ENCODE measurements around the gene GSTT2.
"Not testable (repeated sequence)": the region's sequence is repeated elsewhere in the genome, so short reads cannot be mapped to it uniquely, and the experiment has no call there.

The GSTT2 gene

DNA sequence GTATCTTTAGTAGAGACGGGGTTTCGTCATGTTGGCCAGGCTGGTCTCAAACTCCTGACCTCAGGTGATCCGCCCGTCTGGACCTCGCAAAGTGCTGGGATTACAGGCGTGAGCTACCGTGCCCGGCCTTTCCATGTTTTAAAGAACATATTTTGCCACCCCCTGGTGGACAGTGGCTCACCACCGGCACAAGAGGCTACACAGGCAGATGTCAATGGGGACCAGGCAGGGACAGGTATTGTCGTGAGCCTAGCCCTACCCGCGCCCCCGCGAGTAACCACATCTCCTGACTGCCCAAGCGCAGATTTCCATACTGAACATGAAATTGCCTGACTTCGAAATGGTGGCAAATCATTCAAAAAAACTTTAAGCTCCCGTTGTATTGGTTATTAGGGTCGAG is 13.8 kb upstream of the GSTT2 start:
- DNase-seq, H3K27ac Mint-ChIP-seq, H3K4me3 Mint-ChIP-seq, CTCF ChIA-PET, H3K27me3 Mint-ChIP-seq, H3K9me3 Mint-ChIP-seq: not testable (repeated sequence)
- Mint-ChIP-seq H3K36me3 (peaks cover 20% of the 10 kb centered on the region), H3K4me1 (peaks cover 20% of the 10 kb centered on the region)

DNA sequence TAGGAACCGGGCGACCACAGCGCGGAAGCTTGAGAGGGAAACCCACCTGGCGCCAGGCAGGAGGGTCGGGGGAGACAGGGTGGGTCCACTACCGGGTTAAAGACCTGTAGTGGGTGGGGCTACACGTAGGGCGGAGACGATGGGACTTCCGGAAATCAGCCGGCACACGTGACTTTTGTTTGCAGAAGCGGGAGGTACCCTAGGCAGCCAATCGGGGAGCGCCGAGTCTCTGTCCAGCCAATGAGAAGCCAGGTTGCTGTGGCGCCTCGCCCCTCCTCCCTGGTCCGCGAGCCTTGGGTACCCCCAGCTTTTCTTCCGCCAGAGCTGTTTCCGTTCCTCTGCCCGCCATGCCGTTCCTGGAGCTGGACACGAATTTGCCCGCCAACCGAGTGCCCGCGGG is 13.4 kb upstream of the GSTT2 start, which contains the start of gene DDTL:
TSS of gene DDTL (plus strand) at position 321 of the 400 bp plus-strand sequence. CDS start at position 348, 27 bp downstream.
- H3K27me3 Mint-ChIP-seq, H3K9me3 Mint-ChIP-seq, CTCF ChIA-PET, DNase-seq, H3K27ac Mint-ChIP-seq, H3K4me3 Mint-ChIP-seq: not testable (repeated sequence)
- Mint-ChIP-seq H3K4me1 (peaks cover 25% of the 10 kb centered on the region), H3K36me3 (peaks cover 25% of the 10 kb centered on the region)

DNA sequence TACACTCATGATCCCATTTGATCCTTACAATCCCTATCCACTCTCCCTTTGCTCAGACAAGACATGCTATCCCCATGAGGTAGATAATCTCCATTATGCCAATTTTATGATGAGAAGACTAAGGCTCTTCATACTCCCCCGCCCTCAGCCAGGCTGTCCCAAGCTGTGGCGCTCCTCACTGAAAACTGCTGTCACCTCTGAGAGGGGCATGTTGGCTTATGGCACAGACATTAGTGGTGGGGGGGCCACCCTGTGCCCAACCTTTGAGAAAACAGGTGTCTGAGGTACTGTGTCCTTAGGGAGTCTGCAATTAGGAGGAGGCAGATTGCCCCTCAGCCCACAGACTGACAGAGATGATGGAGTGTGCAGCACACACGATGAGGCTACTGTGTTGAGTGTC is 10.9 kb upstream of the GSTT2 start:
- no peaks in the 10 kb centered on the region for H3K27me3 Mint-ChIP-seq
- peaks cover 30% of the 10 kb centered on the region for H3K36me3 Mint-ChIP-seq
- CTCF ChIA-PET: no interaction called here
- H3K4me1 Mint-ChIP-seq: peaks cover 30% of the 10 kb centered on the region
- no peak for DNase-seq
- H3K9me3 Mint-ChIP-seq: no peaks in the 10 kb centered on the region
- H3K4me3 Mint-ChIP-seq: peak overlapping the region; percentile 41
- H3K27ac Mint-ChIP-seq: no peak overlapping the region

DNA sequence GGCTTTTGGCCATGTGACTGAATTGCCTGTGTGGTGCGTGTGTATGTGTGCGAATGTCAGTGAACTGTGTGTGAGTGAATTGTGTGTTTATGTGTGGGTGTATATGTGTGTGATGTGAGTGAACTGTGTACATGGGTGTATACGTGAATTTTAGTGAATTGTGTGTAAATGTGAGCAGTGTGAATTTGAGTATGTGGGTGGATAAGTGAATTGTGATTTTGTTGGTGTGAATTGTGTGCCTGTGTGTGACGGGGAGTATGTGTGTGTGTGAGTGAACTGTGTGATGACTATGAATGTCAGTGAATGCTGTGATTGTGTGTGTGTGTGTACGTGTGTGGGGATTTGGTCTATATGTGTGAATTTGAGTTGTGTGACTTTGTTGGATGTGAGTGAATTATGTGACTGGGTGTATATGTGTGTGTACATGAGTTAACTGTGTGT is 9.7 kb upstream of the GSTT2 start:
- peaks cover 30% of the 10 kb centered on the region for H3K4me1 Mint-ChIP-seq
- H3K4me3 Mint-ChIP-seq: no peak overlapping the region
- peaks cover 30% of the 10 kb centered on the region for H3K36me3 Mint-ChIP-seq
- DNase-seq: no peak
- no peak overlapping the region for H3K27ac Mint-ChIP-seq
- no peaks in the 10 kb centered on the region for H3K27me3 Mint-ChIP-seq
- CTCF ChIA-PET: no interaction called here
- no peaks in the 10 kb centered on the region for H3K9me3 Mint-ChIP-seq

DNA sequence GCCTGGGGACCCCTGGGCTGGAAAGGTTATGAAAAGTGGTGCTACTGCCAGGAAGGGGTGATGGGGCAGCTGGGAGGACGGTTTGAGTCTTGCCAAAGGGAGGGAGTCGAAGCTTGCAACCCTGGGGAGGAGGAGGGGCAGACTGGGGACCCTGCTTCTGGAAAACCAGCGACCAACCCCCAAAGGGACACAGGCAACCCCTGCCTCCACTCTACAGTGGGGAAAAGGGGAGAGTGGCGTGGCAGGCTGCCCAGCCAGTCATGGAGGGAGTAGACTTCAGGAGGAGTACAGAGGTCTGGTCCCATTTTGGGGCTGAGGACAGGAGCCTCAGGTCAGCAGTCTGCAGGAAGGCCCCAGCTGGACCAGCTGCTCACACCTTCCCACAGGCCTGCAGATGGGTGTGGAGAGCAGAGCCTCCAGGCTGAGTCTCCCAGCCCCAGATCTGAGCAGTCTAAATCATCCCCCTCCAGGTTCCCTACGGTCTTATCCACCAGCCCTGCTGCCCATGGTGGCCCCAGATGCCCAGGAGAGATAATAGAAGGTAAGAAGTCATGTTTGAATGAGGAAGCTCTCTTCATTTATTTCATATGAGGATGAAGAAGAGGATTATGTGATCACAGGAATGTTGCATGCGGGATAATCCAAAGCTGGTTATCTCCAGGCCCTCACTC is 9.0 kb upstream of the GSTT2 start:
- Mint-ChIP-seq H3K36me3 (peaks cover 30% of the 10 kb centered on the region), H3K27me3 (no peaks in the 10 kb centered on the region), H3K9me3 (no peaks in the 10 kb centered on the region), H3K4me3 (no peak overlapping the region), H3K27ac (no peak overlapping the region), H3K4me1 (peaks cover 30% of the 10 kb centered on the region)
- DNase-seq: no peak
- CTCF ChIA-PET: interaction anchor here (1.5 kb wide), 1 partner anchor 204 kb away, joined by 3 read pairs; no protein-coding TSS in a partner anchor

DNA sequence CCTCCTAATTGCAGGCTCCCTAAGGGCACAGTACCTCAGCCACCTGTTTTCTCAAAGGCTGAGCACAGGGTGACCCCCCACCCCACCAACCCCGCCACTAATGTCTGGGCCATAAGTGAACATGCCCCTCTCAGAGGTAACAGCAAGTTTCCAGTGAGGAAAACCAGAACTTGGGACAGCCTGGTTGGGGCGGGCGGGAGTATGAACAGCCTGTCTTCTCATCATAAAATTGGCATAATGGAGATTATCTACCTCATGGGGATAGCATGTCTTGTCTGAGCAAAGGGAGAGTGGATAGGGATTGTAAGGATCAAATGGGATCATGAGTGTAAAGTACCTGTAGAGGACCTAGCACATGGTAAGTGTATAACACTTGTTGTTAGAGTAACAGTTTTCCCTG is 8.0 kb upstream of the GSTT2 start:
- CTCF ChIA-PET: interaction anchor here (1.5 kb wide), 1 partner anchor 203 kb away, joined by 3 read pairs; no protein-coding TSS in a partner anchor
- H3K27ac Mint-ChIP-seq, DNase-seq, H3K27me3 Mint-ChIP-seq, H3K9me3 Mint-ChIP-seq: not testable (repeated sequence)
- Mint-ChIP-seq H3K4me1 (peaks cover 30% of the 10 kb centered on the region), H3K4me3 (peak overlapping the region; percentile 40), H3K36me3 (peaks cover 30% of the 10 kb centered on the region)

DNA sequence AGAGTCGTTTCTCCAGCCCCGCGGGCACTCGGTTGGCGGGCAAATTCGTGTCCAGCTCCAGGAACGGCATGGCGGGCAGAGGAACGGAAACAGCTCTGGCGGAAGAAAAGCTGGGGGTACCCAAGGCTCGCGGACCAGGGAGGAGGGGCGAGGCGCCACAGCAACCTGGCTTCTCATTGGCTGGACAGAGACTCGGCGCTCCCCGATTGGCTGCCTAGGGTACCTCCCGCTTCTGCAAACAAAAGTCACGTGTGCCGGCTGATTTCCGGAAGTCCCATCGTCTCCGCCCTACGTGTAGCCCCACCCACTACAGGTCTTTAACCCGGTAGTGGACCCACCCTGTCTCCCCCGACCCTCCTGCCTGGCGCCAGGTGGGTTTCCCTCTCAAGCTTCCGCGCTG is 5.6 kb upstream of the GSTT2 start, which contains the start of gene DDT:
TSS of gene DDT (minus strand) at position 97 of the 400 bp plus-strand sequence. CDS start at position 70, 27 bp downstream.
- CTCF ChIA-PET, H3K27me3 Mint-ChIP-seq, H3K4me3 Mint-ChIP-seq, H3K27ac Mint-ChIP-seq, DNase-seq, H3K9me3 Mint-ChIP-seq: not testable (repeated sequence)
- peaks cover 26% of the 10 kb centered on the region for H3K36me3 Mint-ChIP-seq
- peaks cover 25% of the 10 kb centered on the region for H3K4me1 Mint-ChIP-seq

DNA sequence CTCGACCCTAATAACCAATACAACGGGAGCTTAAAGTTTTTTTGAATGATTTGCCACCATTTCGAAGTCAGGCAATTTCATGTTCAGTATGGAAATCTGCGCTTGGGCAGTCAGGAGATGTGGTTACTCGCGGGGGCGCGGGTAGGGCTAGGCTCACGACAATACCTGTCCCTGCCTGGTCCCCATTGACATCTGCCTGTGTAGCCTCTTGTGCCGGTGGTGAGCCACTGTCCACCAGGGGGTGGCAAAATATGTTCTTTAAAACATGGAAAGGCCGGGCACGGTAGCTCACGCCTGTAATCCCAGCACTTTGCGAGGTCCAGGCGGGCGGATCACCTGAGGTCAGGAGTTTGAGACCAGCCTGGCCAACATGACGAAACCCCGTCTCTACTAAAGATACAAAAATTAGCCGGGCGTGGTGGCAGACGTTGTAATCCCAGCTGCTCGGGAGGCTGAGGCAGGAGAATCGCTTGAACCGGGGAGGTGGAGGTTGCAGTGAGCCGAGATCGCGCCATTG is 5.0 kb upstream of the GSTT2 start:
- H3K27me3 Mint-ChIP-seq, H3K4me3 Mint-ChIP-seq, DNase-seq, CTCF ChIA-PET, H3K9me3 Mint-ChIP-seq, H3K27ac Mint-ChIP-seq: not testable (repeated sequence)
- peaks cover 20% of the 10 kb centered on the region for H3K4me1 Mint-ChIP-seq
- peaks cover 21% of the 10 kb centered on the region for H3K36me3 Mint-ChIP-seq

DNA sequence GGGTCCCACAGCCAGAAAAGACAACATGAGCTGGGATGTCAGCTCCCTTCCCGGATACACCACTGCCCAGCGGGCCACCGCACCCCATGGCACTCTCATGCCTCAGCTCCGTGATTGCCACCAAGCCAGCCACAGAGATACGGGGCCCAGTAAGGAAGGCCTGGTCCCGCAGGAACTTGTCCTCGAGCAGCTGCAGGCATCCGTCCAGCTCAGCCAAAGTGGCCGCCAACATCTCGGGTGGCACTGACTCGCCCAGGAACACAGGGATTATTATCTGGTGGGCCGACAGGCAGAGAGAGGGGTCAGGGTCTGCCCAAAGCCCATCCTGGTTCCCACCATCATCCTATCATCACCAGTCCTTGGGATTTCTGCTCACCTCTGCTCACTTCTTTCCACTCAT is 2.6 kb upstream of the GSTT2 start:
- H3K4me3 Mint-ChIP-seq: not testable (repeated sequence)

DNA sequence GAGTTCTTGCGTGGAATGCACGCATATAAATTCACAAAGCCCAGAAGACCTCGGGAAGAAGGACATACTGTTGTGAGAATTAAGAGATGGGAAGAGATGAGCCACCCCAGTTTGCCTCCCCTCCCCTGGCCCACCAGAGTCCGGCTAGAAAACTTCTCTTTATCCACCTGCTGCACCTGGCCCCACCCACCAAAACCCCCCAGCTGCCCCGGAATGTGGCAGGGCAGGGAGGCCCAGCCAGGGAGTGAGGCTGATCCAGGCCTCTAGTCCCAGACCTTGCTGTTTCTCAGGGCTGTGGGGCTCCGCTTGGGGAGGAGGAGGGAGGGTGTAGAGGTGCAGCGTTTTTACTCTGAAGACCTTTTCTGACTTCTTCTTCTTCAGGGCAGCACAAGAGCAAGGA is 633 bp downstream of the GSTT2 start:
- H3K9me3 Mint-ChIP-seq, H3K36me3 Mint-ChIP-seq, CTCF ChIA-PET, H3K4me3 Mint-ChIP-seq, DNase-seq, H3K27ac Mint-ChIP-seq, H3K4me1 Mint-ChIP-seq: not testable (repeated sequence)
- peaks cover 13% of the 10 kb centered on the region for H3K27me3 Mint-ChIP-seq

More for the DNA sequence above, 2.6 kb upstream of the GSTT2 start:
- H3K27ac Mint-ChIP-seq, H3K4me1 Mint-ChIP-seq, H3K9me3 Mint-ChIP-seq, H3K36me3 Mint-ChIP-seq, CTCF ChIA-PET, H3K27me3 Mint-ChIP-seq, DNase-seq: not testable (repeated sequence)

DNA sequence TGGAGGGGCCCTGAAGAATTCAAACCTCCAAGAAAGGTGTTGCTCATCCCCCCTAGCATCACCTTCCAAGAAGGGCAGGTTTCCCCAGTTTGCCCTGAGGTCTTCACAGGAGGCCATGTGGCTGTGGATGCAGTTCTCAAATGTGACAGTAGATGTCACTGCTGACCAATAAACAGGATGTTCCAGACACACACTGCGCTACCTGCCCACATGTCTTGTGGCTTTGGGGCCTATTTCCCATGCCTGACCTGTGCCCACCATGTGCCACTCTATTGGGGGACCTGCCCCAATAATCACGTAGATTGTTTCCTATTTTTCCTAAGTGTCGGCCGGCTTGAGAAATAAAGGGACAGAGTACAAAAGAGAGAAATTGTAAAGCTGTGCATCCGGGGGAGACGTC is 4.5 kb downstream of the GSTT2 start:
- Mint-ChIP-seq H3K9me3 (no peaks in the 10 kb centered on the region), H3K27me3 (peaks cover 16% of the 10 kb centered on the region), H3K27ac (no peak overlapping the region), H3K4me3 (no peak overlapping the region), H3K4me1 (no peaks in the 10 kb centered on the region), H3K36me3 (no peaks in the 10 kb centered on the region)
- peak; percentile 70 for DNase-seq
- CTCF ChIA-PET: interaction anchor here (0.6 kb wide), 1 partner anchor 195 kb away, joined by 3 read pairs; no protein-coding TSS in a partner anchor

DNA sequence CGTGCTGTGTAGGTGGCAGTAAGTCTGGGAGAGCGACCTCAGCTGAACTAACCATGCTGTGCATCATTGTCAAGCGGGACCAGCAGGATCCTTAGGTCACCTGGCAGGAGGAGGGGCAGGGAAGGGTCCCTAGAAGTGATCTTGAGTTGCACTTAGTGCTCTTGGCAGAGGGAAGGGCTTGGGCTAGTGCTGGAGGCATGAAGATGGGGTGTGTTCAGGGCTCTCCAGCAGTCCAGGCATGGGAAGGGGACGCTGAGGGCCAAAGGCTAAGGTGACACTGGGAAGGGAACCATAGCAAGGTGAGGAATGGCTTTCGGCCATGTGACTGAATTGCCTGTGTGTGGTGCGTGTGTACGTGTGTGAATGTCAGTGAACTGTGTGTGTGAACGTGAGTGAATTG is 6.2 kb downstream of the GSTT2 start:
- H3K4me1 Mint-ChIP-seq, H3K36me3 Mint-ChIP-seq, H3K4me3 Mint-ChIP-seq, DNase-seq, H3K9me3 Mint-ChIP-seq, CTCF ChIA-PET, H3K27ac Mint-ChIP-seq: not testable (repeated sequence)
- H3K27me3 Mint-ChIP-seq: peaks cover 11% of the 10 kb centered on the region

DNA sequence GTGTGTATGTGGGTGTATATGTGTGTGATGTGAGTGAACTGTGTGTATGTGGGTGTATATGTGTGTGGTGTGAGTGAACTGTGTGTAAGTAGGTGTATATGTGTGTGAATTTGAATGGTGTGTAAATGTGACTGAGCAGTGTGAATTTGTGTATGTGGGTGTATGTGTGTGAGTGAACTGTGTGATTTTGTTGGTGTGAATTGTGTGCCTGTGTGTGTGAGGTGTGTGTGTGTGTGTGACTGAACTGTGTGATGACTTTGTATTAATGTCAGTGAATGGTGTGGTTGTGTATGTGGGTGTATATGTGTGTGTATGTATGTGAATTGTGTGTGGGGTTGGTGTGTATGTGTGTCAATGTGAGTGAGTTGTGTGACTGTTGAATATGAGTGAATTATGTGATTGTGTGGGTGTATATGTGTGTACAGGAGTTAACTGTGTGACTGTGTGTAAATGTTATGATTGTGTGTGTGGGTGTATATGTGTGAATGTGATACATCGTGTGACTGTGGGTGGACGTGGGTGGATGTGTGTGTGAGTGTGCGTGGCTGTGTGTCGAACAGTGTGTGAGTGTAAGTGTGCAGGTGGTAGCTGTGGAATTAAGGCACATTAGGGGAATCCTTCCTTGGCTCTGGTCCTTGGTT is 6.7 kb downstream of the GSTT2 start:
- H3K4me3 Mint-ChIP-seq, DNase-seq, H3K9me3 Mint-ChIP-seq, H3K27me3 Mint-ChIP-seq, H3K4me1 Mint-ChIP-seq, H3K27ac Mint-ChIP-seq, H3K36me3 Mint-ChIP-seq, CTCF ChIA-PET: not testable (repeated sequence)

DNA sequence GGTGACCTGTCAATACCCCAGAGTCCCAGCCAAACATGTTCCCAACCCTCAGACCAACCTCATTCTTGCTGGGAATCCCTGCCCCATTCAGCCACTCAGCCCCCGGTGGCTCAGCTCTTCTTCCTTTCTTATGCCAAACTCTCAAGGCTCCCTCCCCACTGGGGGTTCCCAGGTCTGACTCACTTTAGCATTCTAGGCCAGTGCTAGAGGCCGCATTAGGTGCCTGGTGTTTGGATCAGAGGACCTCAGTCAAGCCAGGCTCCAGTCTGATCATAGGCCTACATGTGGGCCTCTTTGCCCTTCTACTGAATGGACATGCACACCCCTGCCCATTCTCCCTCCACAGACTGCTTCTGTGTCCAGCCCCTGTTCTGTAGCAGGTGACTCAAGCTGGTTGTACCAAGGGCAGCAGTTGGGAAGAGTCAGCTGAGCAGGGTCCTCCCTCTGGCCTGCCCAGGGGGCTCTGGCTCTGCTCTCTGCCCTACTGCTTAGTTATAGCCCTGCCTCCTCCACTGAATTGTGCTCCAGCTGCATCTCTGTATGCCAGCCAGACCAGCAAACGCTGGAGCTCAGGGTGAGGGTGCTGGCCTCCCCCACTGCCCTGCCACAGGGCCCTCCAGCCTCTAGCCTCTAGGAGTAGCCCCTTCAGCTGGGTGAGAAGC is 9.8 kb downstream of the GSTT2 start:
- H3K27ac Mint-ChIP-seq, H3K4me1 Mint-ChIP-seq, H3K9me3 Mint-ChIP-seq, H3K36me3 Mint-ChIP-seq, DNase-seq, H3K4me3 Mint-ChIP-seq, CTCF ChIA-PET, H3K27me3 Mint-ChIP-seq: not testable (repeated sequence)
